Naive thymus-derived CD4-positive, alpha-beta T cell (primary cell): ENCODE results near the gene FOXB2. TPM values are rescaled to one million over a fixed set of nuclear protein-coding genes. Genes with fewer than 3 reads are reported as not detected.

Experiments used
- ATAC-seq: fragments of 150-1000 bp; cut with Tn5 transposase; 2 replicates; pipeline ENCODE4 v1.10.0; 2021; ENCODE audit warnings: mild to moderate bottlenecking, moderate library complexity
- CTCF ChIA-PET: fragments of 350-600 bp; sonication (Branson Sonifier 250); formaldehyde crosslinking; loops from one replicate; lab custom pipeline; 2021; ENCODE audit warnings: antibody characterized with exemption; lab: Charles Lee
- POLR2A ChIA-PET: fragments of 350-600 bp; sonication (Branson Sonifier 250); formaldehyde crosslinking; loops from one replicate; lab custom pipeline; 2021; ENCODE audit warnings: antibody characterized with exemption, inconsistent platforms; lab: Charles Lee
- DNase-seq, 9 donors: peaks; one replicate each; pipeline versions ENCODE4 v3.0.0 to v3.0.0-alpha.2; 2020 to 2022; ENCODE audit warnings: mixed read lengths in 1 of 9
- H3K27ac ChIP-seq: one replicate; pipeline ENCODE4 v1.7.0; 2013; ENCODE audit warnings: mild to moderate bottlenecking, low read depth, low read length, moderate library complexity
- H3K27me3 ChIP-seq, 2 donors: one replicate each; pipeline ENCODE4 v1.7.0; 2013; ENCODE audit warnings: low read length in 2 of 2, mild to moderate bottlenecking in 2 of 2, moderate library complexity in 2 of 2; ENCODE audit not compliant: control insufficient read depth in 2 of 2, insufficient read depth in 2 of 2
- H3K36me3 ChIP-seq, 3 experiments: 1 replicate in 2 of 3; 2 replicates in 1 of 3; pipeline ENCODE4 v1.7.0; 2013; ENCODE audit warnings: low read length in 3 of 3, mild to moderate bottlenecking in 3 of 3, moderate library complexity in 1 of 3; ENCODE audit not compliant: insufficient read depth in 3 of 3, control insufficient read depth in 2 of 3
- H3K4me1 ChIP-seq, 2 donors: one replicate each; pipeline ENCODE4 v1.7.0; 2013; ENCODE audit warnings: low read length in 2 of 2, mild to moderate bottlenecking in 2 of 2, moderate library complexity in 1 of 2; ENCODE audit not compliant: control insufficient read depth in 2 of 2, insufficient read depth in 2 of 2
- H3K4me3 ChIP-seq: 2 replicates; pipeline ENCODE4 v1.7.0; 2013; ENCODE audit warnings: mild to moderate bottlenecking, low read length
- H3K9me3 ChIP-seq, 3 experiments: 1 replicate in 2 of 3; 2 replicates in 1 of 3; pipeline ENCODE4 v1.7.0; 2013; ENCODE audit warnings: low read length in 3 of 3; ENCODE audit not compliant: control insufficient read depth in 2 of 3
- H3K27ac Mint-ChIP-seq, 9 donors: one replicate each; pipeline ENCODE4 v1.8.0; 2020 to 2022; ENCODE audit warnings: mixed read lengths in 9 of 9, mild to moderate bottlenecking in 8 of 9, moderate library complexity in 5 of 9, inconsistent platforms in 2 of 9
- H3K27me3 Mint-ChIP-seq, 5 donors: one replicate each; pipeline ENCODE4 v1.8.0; 2021 to 2022; ENCODE audit warnings: mixed read lengths in 5 of 5, mild to moderate bottlenecking in 1 of 5
- H3K36me3 Mint-ChIP-seq, 5 donors: one replicate each; pipeline ENCODE4 v1.8.0; 2020 to 2022; ENCODE audit warnings: mixed read lengths in 5 of 5, mild to moderate bottlenecking in 3 of 5, inconsistent platforms in 1 of 5
- H3K4me1 Mint-ChIP-seq, 7 donors: one replicate each; pipeline ENCODE4 v1.8.0; 2020 to 2022; ENCODE audit warnings: mixed read lengths in 7 of 7, mild to moderate bottlenecking in 3 of 7, inconsistent platforms in 1 of 7
- H3K4me3 Mint-ChIP-seq, 10 donors: one replicate each; pipeline ENCODE4 v1.8.0; 2020 to 2022; ENCODE audit warnings: mild to moderate bottlenecking in 10 of 10, mixed read lengths in 10 of 10, moderate library complexity in 6 of 10, inconsistent platforms in 2 of 10
- H3K9me3 Mint-ChIP-seq, 11 donors: one replicate each; pipeline ENCODE4 v1.8.0; 2020 to 2022; ENCODE audit warnings: mixed read lengths in 11 of 11, mild to moderate bottlenecking in 4 of 11, inconsistent platforms in 1 of 11, moderate library complexity in 1 of 11
- intact Hi-C, 2 donors: fragments of 100-400 bp; cut with micrococcal nuclease; formaldehyde crosslinking; loops; one replicate each; pipeline ENCODE4 v1.15.1; 2023
- polyA plus RNA-seq, 2 donors: library from polyadenylated mRNA; unstranded; fragments of 300-500 nt; fragmentation: Illumina TruSeq; gene quantifications; one replicate each; pipeline ENCODE4 v1.2.3, GENCODE V29; 2021
- total RNA-seq, 6 experiments: library from RNA in 5 of 6; stranded (reverse) in 5 of 6; gene quantifications; 1 replicate in 5 of 6; 2 replicates in 1 of 6; pipeline ENCODE4 v1.2.3 and lab custom pipeline; 2021 to 2026

Gene FOXB2
- total and polyA plus RNA-seq, 7 experiments from 2014 or later = not detected

- Mint-ChIP-seq H3K4me3 (peak overlapping the region; percentile 12 to 80 (median 60)), H3K27ac (peak overlapping the region in 1 of 9 donors; percentile 51), H3K36me3 (peaks cover 0 to 7% (median 0%) of the 10 kb centered on the region in 5 donors), H3K4me1 (peaks cover 12 to 37% (median 26%) of the 10 kb centered on the region in 7 donors), H3K27me3 (peaks cover 59 to 81% (median 77%) of the 10 kb centered on the region in 5 donors), H3K9me3 (peaks cover 0 to 5% (median 0%) of the 10 kb centered on the region in 11 donors)
- CTCF ChIA-PET = no interaction called here
- POLR2A ChIA-PET = no interaction called here
- H3K27me3 ChIP-seq = peaks cover 0 to 8% of the 10 kb centered on the region in 2 donors
- DNase-seq (no peak), ATAC-seq (no peak)
- H3K36me3 ChIP-seq = no peaks in the 10 kb centered on the region
- no peaks in the 10 kb centered on the region for H3K9me3 ChIP-seq
- intact Hi-C loops = no loop called here
- no peak overlapping the region for H3K4me3 ChIP-seq
- H3K4me1 ChIP-seq = peaks cover 3 to 8% of the 10 kb centered on the region in 2 donors
- H3K27ac ChIP-seq = no peak overlapping the region
These were observed 2.7 kb downstream of the FOXB2 start for GRCh38 chr9:77021922-77022782.

GRCh38 chr9:77022783-77023440 lies 3.5 kb downstream of the FOXB2 start:
- H3K27ac ChIP-seq = no peak overlapping the region
- H3K27me3 ChIP-seq = peaks cover 0 to 8% of the 10 kb centered on the region in 2 donors
- peaks cover 8 to 34% (median 22%) of the 10 kb centered on the region in 7 donors for H3K4me1 Mint-ChIP-seq
- ATAC-seq (no peak), DNase-seq (no peak)
- peaks cover 3 to 8% of the 10 kb centered on the region in 2 donors for H3K4me1 ChIP-seq
- no peak overlapping the region for H3K4me3 ChIP-seq
- no peaks in the 10 kb centered on the region for H3K36me3 ChIP-seq
- peaks cover 0 to 5% (median 0%) of the 10 kb centered on the region in 11 donors for H3K9me3 Mint-ChIP-seq
- H3K27ac Mint-ChIP-seq = peak overlapping the region in 1 of 9 donors; percentile 49
- intact Hi-C loops = no loop called here
- H3K36me3 Mint-ChIP-seq = peaks cover 0 to 7% (median 0%) of the 10 kb centered on the region in 5 donors
- CTCF ChIA-PET = no interaction called here
- H3K27me3 Mint-ChIP-seq = peaks cover 52 to 73% (median 69%) of the 10 kb centered on the region in 5 donors
- H3K9me3 ChIP-seq = no peaks in the 10 kb centered on the region
- H3K4me3 Mint-ChIP-seq = peak overlapping the region in 5 of 10 donors; percentile 12 to 80 (median 67)
- POLR2A ChIA-PET = no interaction called here

- no peak overlapping the region for H3K4me3 Mint-ChIP-seq
- Histone ChIP-seq H3K27me3 (peaks cover 0 to 8% of the 10 kb centered on the region in 2 donors), H3K36me3 (no peaks in the 10 kb centered on the region), H3K4me3 (no peak overlapping the region), H3K4me1 (peaks cover 3 to 8% of the 10 kb centered on the region in 2 donors), H3K9me3 (no peaks in the 10 kb centered on the region), H3K27ac (no peak overlapping the region)
- H3K27me3 Mint-ChIP-seq = peaks cover 54 to 74% (median 69%) of the 10 kb centered on the region in 5 donors
- ATAC-seq (no peak), DNase-seq (no peak)
- POLR2A ChIA-PET = no interaction called here
- H3K27ac Mint-ChIP-seq = no peak overlapping the region
- peaks cover 5 to 30% (median 18%) of the 10 kb centered on the region in 7 donors for H3K4me1 Mint-ChIP-seq
- CTCF ChIA-PET = no interaction called here
- peaks cover 0 to 5% (median 0%) of the 10 kb centered on the region in 5 donors for H3K36me3 Mint-ChIP-seq
- intact Hi-C loops = no loop called here
- H3K9me3 Mint-ChIP-seq = peaks cover 0 to 5% (median 0%) of the 10 kb centered on the region in 11 donors
These were observed 4.3 kb downstream of the FOXB2 start for GRCh38 chr9:77023726-77024125.

- Mint-ChIP-seq H3K4me3 (no peak overlapping the region), H3K36me3 (peaks cover 0 to 5% (median 0%) of the 10 kb centered on the region in 5 donors), H3K27ac (no peak overlapping the region), H3K9me3 (peaks cover 0 to 5% (median 0%) of the 10 kb centered on the region in 11 donors), H3K27me3 (peaks cover 53 to 65% (median 63%) of the 10 kb centered on the region in 5 donors), H3K4me1 (peaks cover 0 to 22% (median 18%) of the 10 kb centered on the region in 7 donors)
- Histone ChIP-seq H3K27ac (no peak overlapping the region), H3K9me3 (no peaks in the 10 kb centered on the region), H3K27me3 (peaks cover 0 to 8% of the 10 kb centered on the region in 2 donors), H3K36me3 (no peaks in the 10 kb centered on the region), H3K4me1 (peaks cover 3 to 8% of the 10 kb centered on the region in 2 donors), H3K4me3 (no peak overlapping the region)
- ATAC-seq (no peak), DNase-seq (no peak)
- intact Hi-C loops = no loop called here
- CTCF ChIA-PET = no interaction called here
- POLR2A ChIA-PET = no interaction called here
These were observed 5.5 kb downstream of the FOXB2 start for GRCh38 chr9:77024776-77025545.

GRCh38 chr9:77028478-77028877 lies 9.0 kb downstream of the FOXB2 start:
- no peak for DNase-seq
- CTCF ChIA-PET = no interaction called here
- Mint-ChIP-seq H3K36me3 (no peaks in the 10 kb centered on the region), H3K4me3 (no peak overlapping the region), H3K27me3 (peaks cover 35 to 64% (median 54%) of the 10 kb centered on the region in 5 donors), H3K27ac (no peak overlapping the region), H3K9me3 (peaks cover 0 to 2% (median 0%) of the 10 kb centered on the region in 11 donors), H3K4me1 (no peaks in the 10 kb centered on the region)
- intact Hi-C loops = no loop called here
- no peak overlapping the region for H3K4me3 ChIP-seq
- H3K27me3 ChIP-seq = no peaks in the 10 kb centered on the region
- H3K36me3 ChIP-seq = no peaks in the 10 kb centered on the region
- ATAC-seq = no peak
- POLR2A ChIA-PET = no interaction called here
- H3K27ac ChIP-seq = no peak overlapping the region
- H3K4me1 ChIP-seq = no peaks in the 10 kb centered on the region
- H3K9me3 ChIP-seq = no peaks in the 10 kb centered on the region

GRCh38 chr9:77030045-77030444 lies 10.6 kb downstream of the FOXB2 start:
- DNase-seq (no peak), ATAC-seq (no peak)
- intact Hi-C loops = no loop called here
- H3K4me3 ChIP-seq = no peak overlapping the region
- peaks cover 0 to 3% of the 10 kb centered on the region in 2 donors for H3K27me3 ChIP-seq
- H3K9me3 ChIP-seq = no peaks in the 10 kb centered on the region
- Mint-ChIP-seq H3K9me3 (peaks cover 0 to 2% (median 0%) of the 10 kb centered on the region in 11 donors), H3K27me3 (peaks cover 23 to 58% (median 43%) of the 10 kb centered on the region in 5 donors), H3K4me3 (no peak overlapping the region), H3K27ac (no peak overlapping the region), H3K36me3 (no peaks in the 10 kb centered on the region), H3K4me1 (no peaks in the 10 kb centered on the region)
- ChIA-PET POLR2A (no interaction called here), CTCF (no interaction called here)
- H3K36me3 ChIP-seq = no peaks in the 10 kb centered on the region
- H3K27ac ChIP-seq = no peak overlapping the region
- no peaks in the 10 kb centered on the region for H3K4me1 ChIP-seq
